Activated naive CD4-positive, alpha-beta T cell treated with anti-CD3 and anti-CD28 coated beads, Interleukin-2, amount 10 ng/mL, durations not matched to agents 7 days and 5 days (primary cell): Measurements from ENCODE around the gene ADAMTS2.

Experiments used
- CTCF ChIA-PET: fragments of 350-600 bp; sonication (Branson Sonifier 250); formaldehyde crosslinking; loops from one replicate; lab custom pipeline; 2021; ENCODE audit warnings: antibody characterized with exemption; lab: Charles Lee
- DNase-seq: peaks from one replicate; pipeline ENCODE4 v3.0.0-alpha.2; 2020
- H3K27ac Mint-ChIP-seq: one replicate; pipeline ENCODE4 v1.8.0; 2021; ENCODE audit warnings: mild to moderate bottlenecking, moderate library complexity, mixed read lengths
- H3K27me3 Mint-ChIP-seq: one replicate; pipeline ENCODE4 v1.8.0; 2021; ENCODE audit warnings: mild to moderate bottlenecking, mixed read lengths
- H3K36me3 Mint-ChIP-seq: one replicate; pipeline ENCODE4 v1.8.0; 2021; ENCODE audit warnings: mixed read lengths
- H3K4me1 Mint-ChIP-seq: one replicate; pipeline ENCODE4 v1.8.0; 2021; ENCODE audit warnings: mixed read lengths
- H3K4me3 Mint-ChIP-seq: one replicate; pipeline ENCODE4 v1.8.0; 2021; ENCODE audit warnings: mild to moderate bottlenecking, moderate library complexity, mixed read lengths
- H3K9me3 Mint-ChIP-seq: one replicate; pipeline ENCODE4 v1.8.0; 2021; ENCODE audit warnings: mixed read lengths

Gene ADAMTS2

DNA sequence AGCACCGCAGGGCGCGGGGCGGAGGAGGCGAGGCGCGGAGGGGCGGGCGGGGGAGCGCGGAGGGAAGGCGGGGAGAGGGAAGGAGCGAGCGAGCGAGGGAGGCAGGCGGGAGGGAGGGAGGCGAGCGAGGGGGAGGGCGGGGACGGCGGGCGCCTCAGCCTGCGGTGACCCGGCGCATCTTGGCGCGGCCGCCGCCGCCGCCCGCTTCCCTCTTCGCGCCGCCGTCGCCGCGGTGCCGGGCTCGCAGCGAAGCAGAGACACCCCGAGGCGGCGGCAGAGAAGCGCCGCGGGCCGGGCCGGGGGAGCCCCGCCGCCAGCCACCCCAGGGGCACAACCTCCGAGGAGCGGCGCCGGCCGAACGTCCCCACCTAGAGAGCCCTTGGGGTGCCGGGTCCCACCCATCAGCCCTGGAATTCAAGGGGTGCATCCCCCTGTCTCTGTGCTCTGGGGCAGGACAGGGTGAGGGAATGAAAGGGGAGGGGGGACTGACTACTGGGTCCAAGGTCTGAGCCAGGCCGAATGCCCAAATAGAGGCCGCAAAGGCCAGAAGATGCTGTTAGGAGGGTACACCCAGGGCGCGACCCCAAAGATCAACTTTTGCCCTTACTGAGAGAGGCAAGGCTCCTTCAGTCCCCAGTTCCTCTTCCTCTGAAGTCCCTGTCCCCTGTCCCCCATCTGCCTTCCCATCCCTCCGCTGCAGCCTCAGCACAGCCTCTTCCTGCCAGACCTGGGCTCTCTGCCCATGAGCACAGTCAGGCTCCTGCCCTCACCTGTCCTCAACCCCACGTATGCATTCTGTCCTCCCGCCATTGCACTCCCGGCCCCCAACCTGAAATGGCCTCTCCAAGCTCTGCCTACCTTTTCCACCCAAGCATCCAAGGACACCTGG is at the start of gene ADAMTS2:
Gene ADAMTS2 (minus strand): TSS at position 29 of the 889 bp plus-strand sequence. CDS start 133 bp downstream, outside the sequence.
- peak; percentile 33 for DNase-seq
- Mint-ChIP-seq H3K4me1 (peaks cover 9% of the 10 kb centered on the region), H3K9me3 (no peaks in the 10 kb centered on the region), H3K4me3 (no peak within 1 kb of the TSS), H3K27me3 (peaks cover 78% of the 10 kb centered on the region), H3K27ac (no peak within 1 kb of the TSS), H3K36me3 (no peaks in the 10 kb centered on the region)
- CTCF ChIA-PET = no interaction called here

DNA sequence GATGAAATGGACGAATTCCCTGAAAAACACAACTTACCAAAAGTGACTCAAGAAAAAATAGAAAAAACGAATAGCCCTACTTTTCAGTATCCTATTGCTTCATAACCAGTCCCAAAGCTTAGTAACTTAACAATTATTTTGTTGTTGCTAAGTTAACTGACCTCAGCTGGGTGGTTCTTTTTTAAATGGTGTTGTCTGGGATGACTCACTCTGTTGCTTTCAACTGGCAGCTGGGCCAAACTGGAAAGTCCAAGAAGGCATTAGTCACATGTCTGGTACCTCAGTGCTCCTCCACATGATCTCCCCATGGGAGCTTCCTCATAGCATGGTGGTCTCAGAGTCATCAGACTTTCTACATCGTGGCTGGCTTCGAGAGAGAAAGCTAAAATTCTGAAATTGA is 47.8 kb upstream of the ADAMTS2 start:
- CTCF ChIA-PET = no interaction called here
- no peak for DNase-seq
- no peaks in the 10 kb centered on the region for H3K27me3 Mint-ChIP-seq
- H3K4me1 Mint-ChIP-seq = no peaks in the 10 kb centered on the region
- no peak overlapping the region for H3K27ac Mint-ChIP-seq
- H3K36me3 Mint-ChIP-seq = no peaks in the 10 kb centered on the region
- H3K4me3 Mint-ChIP-seq = no peak overlapping the region
- peaks cover 22% of the 10 kb centered on the region for H3K9me3 Mint-ChIP-seq

DNA sequence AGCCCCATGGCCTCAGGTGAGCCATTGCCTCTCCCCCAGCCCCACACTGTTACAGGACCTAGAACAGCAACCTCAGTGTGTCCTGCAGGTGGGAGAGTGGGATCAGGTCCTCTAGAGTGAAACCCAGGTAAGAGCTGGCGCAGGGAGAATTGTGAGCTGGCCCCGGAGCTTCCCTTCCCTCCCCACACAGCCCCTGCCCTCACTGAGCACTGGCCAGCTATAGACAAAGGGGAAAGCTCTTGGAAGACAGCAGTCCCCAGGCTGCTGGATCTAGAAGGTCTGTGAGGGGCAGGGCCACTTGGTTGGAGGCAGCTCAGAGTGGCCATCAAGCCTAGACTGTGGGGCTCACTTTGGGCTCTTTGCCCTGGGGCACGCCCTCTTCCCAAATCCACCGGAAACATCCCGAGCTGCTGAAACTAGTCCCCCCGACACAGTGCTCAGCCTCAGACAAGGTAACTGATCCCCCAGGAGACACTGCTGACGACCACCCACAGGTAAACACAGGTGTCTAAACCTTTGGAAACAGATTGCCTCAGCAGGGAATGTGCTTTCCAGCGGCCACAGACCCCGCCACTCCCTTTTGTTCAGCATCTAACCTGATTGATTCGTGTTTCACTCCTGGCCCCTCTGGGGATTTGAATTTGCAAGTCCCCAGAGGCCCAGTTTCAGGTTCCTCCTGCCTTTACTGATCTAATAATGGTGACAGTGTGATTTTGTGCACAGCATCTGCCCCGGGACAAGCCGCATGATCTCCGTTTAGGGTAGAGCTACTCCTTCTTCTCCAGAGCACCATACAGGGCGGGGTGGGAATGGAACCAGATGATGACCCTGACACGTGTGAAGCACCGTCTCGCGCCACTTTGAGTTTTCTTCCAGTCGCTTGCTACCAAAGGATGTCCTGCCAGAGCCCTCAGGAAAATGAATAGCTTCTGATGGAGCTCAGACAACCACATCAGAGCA is 42.2 kb upstream of the ADAMTS2 start:
- peaks cover 17% of the 10 kb centered on the region for H3K9me3 Mint-ChIP-seq
- DNase-seq = no peak
- H3K4me1 Mint-ChIP-seq = no peaks in the 10 kb centered on the region
- no peaks in the 10 kb centered on the region for H3K36me3 Mint-ChIP-seq
- peaks cover 4% of the 10 kb centered on the region for H3K27me3 Mint-ChIP-seq
- CTCF ChIA-PET = interaction anchor here (1.1 kb wide), 1 partner anchor 19 kb away, joined by 3 read pairs; no protein-coding TSS in a partner anchor
- no peak overlapping the region for H3K4me3 Mint-ChIP-seq
- H3K27ac Mint-ChIP-seq = no peak overlapping the region

DNA sequence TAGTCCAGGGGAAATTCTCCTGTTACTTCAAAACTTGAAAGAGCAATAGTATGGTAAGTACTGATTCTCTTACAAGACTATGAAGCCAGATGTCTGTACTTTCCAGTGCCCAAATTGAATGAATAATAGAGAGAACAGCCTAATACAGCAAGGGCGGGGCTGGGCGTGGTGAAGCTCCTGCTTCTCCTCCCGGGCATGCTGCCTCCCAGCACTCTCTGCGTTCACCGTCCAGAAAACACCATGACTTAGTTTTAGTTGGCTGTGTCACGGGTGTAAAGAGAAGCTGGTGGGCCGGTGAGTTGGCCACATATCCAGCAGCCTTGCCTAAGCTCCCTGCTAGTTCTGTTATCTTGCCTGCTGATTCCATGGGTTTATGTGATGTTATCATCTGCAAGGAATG is 40.7 kb upstream of the ADAMTS2 start:
- CTCF ChIA-PET = no interaction called here
- Mint-ChIP-seq H3K27ac (no peak overlapping the region), H3K4me3 (no peak overlapping the region), H3K36me3 (no peaks in the 10 kb centered on the region), H3K4me1 (no peaks in the 10 kb centered on the region), H3K9me3 (peaks cover 15% of the 10 kb centered on the region), H3K27me3 (peaks cover 4% of the 10 kb centered on the region)
- DNase-seq = no peak

DNA sequence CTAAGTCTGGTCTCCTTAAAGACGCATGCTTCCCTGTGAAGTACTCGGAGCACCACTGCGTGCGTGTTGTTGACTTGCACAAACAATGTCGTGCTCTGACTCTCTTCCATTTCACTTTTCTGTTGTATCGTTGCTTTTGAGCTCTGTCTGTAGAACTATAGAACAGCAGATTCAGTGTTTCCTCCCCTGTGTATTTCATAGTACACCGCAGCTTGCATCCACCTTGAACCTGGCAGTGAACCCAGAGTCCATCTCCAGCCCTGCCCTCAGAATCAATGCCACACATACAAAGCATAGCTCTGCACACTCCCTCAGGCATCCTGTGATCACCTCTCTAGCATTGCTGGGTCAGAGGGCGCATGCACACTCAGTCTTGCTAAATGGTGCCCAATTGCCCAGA is 37.2 kb upstream of the ADAMTS2 start:
- no peaks in the 10 kb centered on the region for H3K36me3 Mint-ChIP-seq
- peaks cover 3% of the 10 kb centered on the region for H3K27me3 Mint-ChIP-seq
- H3K9me3 Mint-ChIP-seq = no peaks in the 10 kb centered on the region
- H3K4me1 Mint-ChIP-seq = no peaks in the 10 kb centered on the region
- no peak overlapping the region for H3K4me3 Mint-ChIP-seq
- no peak for DNase-seq
- CTCF ChIA-PET = no interaction called here
- no peak overlapping the region for H3K27ac Mint-ChIP-seq

DNA sequence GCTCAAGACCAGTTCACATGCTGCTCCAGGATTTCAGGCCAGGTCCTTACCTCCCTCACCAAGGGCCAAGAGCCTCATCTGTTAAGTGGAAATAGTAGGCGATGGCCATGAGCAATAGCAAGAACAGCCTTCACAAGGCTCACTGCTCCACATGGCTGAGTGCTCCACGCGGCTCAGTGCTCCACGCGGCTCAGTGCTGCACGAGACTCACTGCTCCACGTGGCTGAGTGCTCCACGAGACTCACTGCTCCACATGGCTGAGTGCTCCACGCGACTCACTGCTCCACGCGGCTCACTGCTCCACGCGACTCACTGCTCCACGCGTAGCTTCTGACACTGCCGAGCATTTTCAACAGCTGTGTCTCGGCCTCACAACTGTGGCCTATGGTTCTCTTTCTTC is 36.4 kb upstream of the ADAMTS2 start:
- DNase-seq = no peak
- CTCF ChIA-PET = no interaction called here
- H3K27me3 Mint-ChIP-seq = no peaks in the 10 kb centered on the region
- no peaks in the 10 kb centered on the region for H3K36me3 Mint-ChIP-seq
- no peaks in the 10 kb centered on the region for H3K9me3 Mint-ChIP-seq
- no peak overlapping the region for H3K4me3 Mint-ChIP-seq
- no peak overlapping the region for H3K27ac Mint-ChIP-seq
- no peaks in the 10 kb centered on the region for H3K4me1 Mint-ChIP-seq

DNA sequence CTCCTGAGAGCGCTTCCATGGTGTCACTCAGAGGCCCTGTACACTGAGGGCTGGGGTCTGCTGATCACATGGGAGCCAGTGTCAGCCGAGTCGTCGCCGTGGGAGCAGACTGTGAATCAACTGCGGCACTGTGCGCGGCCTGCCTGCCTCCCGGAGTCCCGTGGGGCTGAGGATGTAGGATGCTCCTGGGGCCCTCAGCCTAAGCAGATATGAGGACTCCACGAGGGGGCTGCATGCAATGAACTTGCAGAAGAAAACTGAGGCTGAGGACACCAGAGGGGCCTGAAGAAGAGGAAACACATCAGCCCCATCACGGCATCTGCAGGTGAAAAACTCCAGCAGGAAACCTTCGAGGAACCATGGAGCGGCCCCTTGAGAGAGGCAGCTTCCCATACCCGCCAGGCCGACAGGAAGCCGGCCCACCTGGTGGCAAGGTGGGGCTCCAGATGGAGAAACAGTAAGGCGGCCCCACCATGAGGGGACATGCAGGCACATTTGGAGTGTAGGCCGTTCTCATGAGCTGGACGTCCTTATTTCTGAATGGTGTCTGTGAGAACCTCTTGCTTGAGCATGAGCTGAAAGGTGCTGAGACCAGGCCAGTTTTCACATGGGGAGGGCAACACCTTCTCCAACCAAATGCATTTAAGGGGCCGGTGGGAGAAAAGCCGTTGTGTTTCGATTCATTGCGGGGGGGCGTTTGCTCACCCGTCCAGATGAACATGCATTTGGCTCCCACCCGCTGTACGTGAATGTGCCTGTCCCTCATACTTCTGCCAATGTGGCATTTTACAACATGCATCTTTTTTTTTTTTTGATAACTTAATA is 35.2 kb upstream of the ADAMTS2 start:
- Mint-ChIP-seq H3K27ac (no peak overlapping the region), H3K27me3 (no peaks in the 10 kb centered on the region), H3K9me3 (no peaks in the 10 kb centered on the region), H3K36me3 (no peaks in the 10 kb centered on the region), H3K4me1 (no peaks in the 10 kb centered on the region), H3K4me3 (no peak overlapping the region)
- DNase-seq = no peak
- CTCF ChIA-PET = no interaction called here

DNA sequence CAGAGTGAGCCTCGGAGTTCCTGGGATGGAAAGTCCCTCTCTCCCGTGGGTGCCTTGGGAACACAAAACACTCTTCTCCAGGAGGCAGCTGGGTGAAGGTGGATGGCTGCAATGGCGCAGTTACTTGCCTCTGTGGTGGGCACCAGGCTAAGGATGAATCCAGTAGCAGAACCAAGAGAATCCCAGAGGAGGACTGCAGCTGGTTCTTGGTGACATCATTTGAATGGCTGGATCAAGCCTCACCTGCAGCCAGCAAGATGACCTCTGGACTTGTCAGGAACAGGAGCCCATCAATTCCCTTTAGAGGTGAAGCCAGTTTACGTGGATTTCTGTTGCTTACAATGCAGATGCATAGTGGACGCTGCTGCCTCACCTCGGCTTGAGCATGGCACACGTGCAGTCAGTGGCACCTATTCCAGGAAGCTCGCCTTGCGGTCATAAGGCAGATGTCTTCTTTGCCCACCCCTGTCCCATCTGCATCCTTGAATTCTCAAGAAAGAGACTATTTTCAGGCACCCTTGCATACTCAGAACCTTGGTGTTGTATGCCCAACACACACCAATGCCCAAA is 34.1 kb upstream of the ADAMTS2 start:
- no peak overlapping the region for H3K4me3 Mint-ChIP-seq
- H3K9me3 Mint-ChIP-seq = no peaks in the 10 kb centered on the region
- H3K27ac Mint-ChIP-seq = no peak overlapping the region
- CTCF ChIA-PET = no interaction called here
- no peaks in the 10 kb centered on the region for H3K27me3 Mint-ChIP-seq
- H3K36me3 Mint-ChIP-seq = no peaks in the 10 kb centered on the region
- no peaks in the 10 kb centered on the region for H3K4me1 Mint-ChIP-seq
- no peak for DNase-seq

DNA sequence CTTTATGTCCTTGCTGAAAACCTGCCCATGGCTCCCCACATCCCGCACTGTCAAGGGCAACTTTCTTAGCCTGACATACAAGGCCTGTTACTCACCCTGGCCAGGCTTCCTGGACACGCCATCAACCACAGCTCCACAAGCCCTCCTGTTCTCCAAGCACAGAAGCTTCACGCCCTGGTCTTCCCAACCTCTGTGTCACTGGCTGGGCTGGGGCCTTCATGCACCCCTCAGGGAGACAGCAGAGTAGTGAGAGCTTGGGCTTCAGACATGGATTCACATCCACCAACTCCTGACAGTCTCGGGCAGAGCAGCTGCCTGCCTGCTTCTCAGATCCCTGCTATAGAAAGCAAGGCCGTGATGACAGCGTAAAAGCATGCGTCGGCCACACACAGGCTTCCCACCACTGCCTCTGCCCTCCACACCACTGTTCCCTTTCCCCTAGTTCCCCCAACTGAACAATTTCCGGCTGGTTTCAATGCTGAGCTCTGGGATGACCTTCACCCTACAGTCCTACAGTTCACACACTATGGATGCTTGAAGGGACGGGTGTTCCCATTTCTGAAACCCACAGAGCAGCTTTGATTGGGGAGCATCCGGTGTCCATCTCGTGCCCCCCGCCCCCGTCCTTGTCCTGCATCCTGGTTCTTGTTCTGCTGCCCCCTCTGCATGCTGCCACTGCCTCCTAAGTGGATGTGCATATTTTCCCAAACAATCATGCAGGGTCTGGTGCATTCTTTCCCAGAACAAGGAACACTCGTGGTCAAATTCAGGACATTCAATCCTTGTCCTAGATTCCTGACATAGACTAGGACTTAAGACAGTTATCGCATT is 33.4 kb upstream of the ADAMTS2 start:
- no peaks in the 10 kb centered on the region for H3K4me1 Mint-ChIP-seq
- no peaks in the 10 kb centered on the region for H3K27me3 Mint-ChIP-seq
- no peak overlapping the region for H3K27ac Mint-ChIP-seq
- no peak overlapping the region for H3K4me3 Mint-ChIP-seq
- H3K9me3 Mint-ChIP-seq = no peaks in the 10 kb centered on the region
- DNase-seq = no peak
- CTCF ChIA-PET = no interaction called here
- H3K36me3 Mint-ChIP-seq = no peaks in the 10 kb centered on the region

DNA sequence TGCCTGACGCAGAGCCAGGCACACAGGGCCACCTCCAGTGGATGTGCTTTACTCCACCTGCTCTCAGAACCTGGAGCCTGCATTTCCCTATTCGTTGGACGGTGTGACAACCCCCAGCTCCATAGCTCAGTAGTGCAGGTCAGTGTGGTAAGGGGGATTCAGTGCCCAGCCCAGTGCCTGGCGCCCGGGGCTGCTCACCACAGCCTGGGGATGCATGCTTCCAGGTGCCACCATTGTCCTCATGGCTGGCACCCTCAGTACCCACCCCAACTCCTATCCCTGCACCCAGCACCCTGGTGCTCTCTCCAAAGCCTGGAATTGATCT is 32.8 kb upstream of the ADAMTS2 start:
- Mint-ChIP-seq H3K9me3 (no peaks in the 10 kb centered on the region), H3K27ac (no peak overlapping the region), H3K4me3 (no peak overlapping the region), H3K27me3 (no peaks in the 10 kb centered on the region), H3K36me3 (no peaks in the 10 kb centered on the region), H3K4me1 (no peaks in the 10 kb centered on the region)
- no peak for DNase-seq
- CTCF ChIA-PET = no interaction called here

DNA sequence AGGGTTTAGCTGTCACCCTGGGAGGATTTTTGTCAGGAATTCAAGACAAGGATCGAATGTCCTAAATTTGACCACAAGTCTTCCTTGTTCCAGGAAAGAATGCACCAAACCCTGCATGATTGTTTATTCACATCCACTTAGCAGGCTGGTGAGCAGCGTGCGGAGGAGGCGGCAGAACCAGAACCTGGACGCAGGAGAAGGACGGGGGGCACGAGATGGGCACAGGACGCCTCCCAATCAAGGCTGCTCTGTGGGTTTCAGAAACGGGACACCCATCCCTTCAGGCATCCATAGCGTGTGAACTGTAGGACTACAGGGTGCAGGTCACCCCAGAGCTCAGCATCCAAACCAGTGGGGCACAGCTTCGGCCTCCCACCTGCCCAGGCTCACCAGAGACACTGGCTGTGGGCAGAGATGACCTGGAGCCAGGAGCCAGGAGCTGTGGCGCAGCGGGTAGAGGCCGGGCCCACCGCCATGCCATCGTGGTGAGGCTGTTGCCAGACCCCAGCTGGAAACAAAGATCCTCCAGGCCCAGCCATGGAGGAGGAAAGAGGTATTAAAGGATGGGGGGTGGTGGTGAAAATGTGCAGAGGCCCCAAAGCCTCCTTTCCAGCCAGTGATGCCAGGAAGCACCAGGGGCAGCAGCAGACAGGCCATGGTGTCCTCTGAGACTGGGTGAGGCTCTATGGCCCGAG is 32.3 kb upstream of the ADAMTS2 start:
- no peaks in the 10 kb centered on the region for H3K4me1 Mint-ChIP-seq
- CTCF ChIA-PET = no interaction called here
- DNase-seq = no peak

DNA sequence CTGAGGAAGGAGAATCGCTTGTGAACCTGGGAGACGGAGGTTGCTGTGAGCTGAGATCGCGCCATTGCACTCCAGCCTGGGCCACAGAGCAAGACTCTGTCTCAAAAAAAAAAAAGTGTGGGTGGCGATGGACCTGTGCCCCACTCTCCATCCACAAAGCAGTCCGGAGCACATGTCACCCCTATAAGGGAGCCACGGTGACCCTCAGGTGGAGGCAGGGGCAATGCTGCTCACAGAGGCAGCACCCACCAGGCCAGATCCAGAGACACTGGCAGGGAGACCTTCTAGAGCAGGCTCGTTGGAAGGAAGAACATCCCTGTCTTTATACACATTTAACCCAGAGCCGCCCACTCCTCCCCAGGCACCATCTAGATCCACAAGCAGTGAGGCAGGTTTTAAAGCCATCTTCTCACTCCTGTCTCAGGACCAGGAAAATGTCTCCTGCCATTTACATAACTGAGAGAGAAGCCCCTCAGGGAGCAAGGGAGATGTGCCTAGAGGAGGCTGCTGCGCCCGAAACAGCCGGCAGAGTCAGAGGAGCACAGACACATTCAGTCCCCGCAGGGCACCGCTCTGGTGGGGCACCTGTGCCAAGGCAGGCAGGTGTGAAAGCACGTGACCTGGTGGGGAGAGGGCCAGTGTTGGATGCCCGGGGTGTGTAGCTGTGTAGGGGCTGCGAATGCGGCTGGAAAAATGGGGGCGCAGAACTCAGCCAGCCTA is 31.6 kb upstream of the ADAMTS2 start:
- Mint-ChIP-seq H3K36me3 (no peaks in the 10 kb centered on the region), H3K4me1 (no peaks in the 10 kb centered on the region), H3K27ac (no peak overlapping the region), H3K4me3 (no peak overlapping the region), H3K27me3 (no peaks in the 10 kb centered on the region), H3K9me3 (no peaks in the 10 kb centered on the region)
- DNase-seq = no peak
- CTCF ChIA-PET = no interaction called here

More for the DNA sequence above, 32.3 kb upstream of the ADAMTS2 start:
- Mint-ChIP-seq H3K27me3 (no peaks in the 10 kb centered on the region), H3K36me3 (no peaks in the 10 kb centered on the region), H3K9me3 (no peaks in the 10 kb centered on the region), H3K4me3 (no peak overlapping the region), H3K27ac (no peak overlapping the region)
